Fibroblast of villous mesenchyme (primary cell): ENCODE measurements around the gene XIRP2. TPM values are rescaled to one million over a fixed set of nuclear protein-coding genes. Genes with fewer than 3 reads are reported as not detected.

Source experiments
- DNase-seq: peaks from one replicate; pipeline ENCODE4 v3.0.0-alpha.2; 2010; ENCODE audit warnings: low read depth
- H3K4me3 ChIP-seq: 2 replicates; pipeline ENCODE4 v1.5.1; 2011; ENCODE audit warnings: low read depth, mild to moderate bottlenecking, low read length
- total RNA-seq: library from RNA; depleted of rRNA; stranded (reverse); fragments of >200 nt; gene quantifications from 2 replicates; pipeline ENCODE4 v1.2.3, GENCODE V29; 2012
- TF ChIP-seq, protein P1 (sequence below): IDR thresholded peaks from 2 replicates; pipeline ENCODE4 v1.5.1; 2012; ENCODE audit warnings: low read depth, mild to moderate bottlenecking, low read length; ENCODE audit not compliant: insufficient read depth

The XIRP2 gene
- total RNA-seq, 1 donor: under 0.01 TPM

- no peak overlapping the region for H3K4me3 ChIP-seq
- TF ChIP-seq, protein P1, sequence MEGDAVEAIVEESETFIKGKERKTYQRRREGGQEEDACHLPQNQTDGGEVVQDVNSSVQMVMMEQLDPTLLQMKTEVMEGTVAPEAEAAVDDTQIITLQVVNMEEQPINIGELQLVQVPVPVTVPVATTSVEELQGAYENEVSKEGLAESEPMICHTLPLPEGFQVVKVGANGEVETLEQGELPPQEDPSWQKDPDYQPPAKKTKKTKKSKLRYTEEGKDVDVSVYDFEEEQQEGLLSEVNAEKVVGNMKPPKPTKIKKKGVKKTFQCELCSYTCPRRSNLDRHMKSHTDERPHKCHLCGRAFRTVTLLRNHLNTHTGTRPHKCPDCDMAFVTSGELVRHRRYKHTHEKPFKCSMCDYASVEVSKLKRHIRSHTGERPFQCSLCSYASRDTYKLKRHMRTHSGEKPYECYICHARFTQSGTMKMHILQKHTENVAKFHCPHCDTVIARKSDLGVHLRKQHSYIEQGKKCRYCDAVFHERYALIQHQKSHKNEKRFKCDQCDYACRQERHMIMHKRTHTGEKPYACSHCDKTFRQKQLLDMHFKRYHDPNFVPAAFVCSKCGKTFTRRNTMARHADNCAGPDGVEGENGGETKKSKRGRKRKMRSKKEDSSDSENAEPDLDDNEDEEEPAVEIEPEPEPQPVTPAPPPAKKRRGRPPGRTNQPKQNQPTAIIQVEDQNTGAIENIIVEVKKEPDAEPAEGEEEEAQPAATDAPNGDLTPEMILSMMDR: no peak
- no peak for DNase-seq
These were observed 38.4 kb downstream of the XIRP2 start for GRCh38 chr2:166926657-166927056.

GRCh38 chr2:166932032-166932431 lies 43.8 kb downstream of the XIRP2 start:
- DNase-seq: no peak
- TF ChIP-seq, protein P1: no peak
- no peak overlapping the region for H3K4me3 ChIP-seq

DNA sequence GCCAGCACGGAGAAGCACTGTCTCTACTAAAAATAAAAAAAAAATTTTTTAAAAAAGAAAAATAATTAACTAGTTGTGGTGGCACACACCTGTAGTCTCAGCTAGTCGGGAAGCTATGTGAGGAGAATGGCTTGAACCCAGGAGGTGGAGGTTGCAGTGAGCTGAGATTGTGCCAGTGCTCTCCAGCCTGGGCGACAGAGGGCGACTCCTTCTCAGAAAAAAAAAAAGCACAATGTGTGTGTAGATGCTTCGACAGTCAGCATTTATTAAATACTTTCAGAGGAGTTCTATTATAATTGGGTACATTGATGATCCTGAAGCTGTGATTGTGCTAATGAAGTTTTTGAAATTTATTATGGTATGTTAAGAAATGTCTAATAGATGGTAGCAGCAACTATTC lies 46.5 kb downstream of the XIRP2 start:
- DNase-seq: no peak
- H3K4me3 ChIP-seq: no peak overlapping the region
- TF ChIP-seq, protein P1: no peak

GRCh38 chr2:166942377-166942776 lies 54.1 kb downstream of the XIRP2 start:
- no peak overlapping the region for H3K4me3 ChIP-seq
- TF ChIP-seq, protein P1: no peak
- no peak for DNase-seq

DNA sequence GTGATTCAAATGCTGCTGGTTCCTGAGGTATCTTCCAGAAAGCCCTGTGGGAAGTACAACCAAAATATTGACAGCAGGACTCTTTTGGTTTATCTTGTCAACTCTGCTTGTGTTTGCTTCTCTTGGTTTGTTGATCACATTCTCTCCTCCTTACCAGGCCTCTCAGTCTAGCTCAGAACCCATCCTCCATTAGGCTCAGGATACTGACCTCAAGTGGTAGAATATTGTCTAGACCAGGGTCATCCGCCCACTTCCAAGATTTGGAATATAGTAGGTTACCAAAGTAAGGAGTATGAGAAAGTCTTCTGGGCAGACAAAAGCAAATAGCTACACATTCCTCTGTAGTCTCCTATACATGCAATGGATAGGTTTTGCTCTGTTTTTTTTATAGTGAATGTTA lies 56.6 kb downstream of the XIRP2 start:
- DNase-seq: no peak
- H3K4me3 ChIP-seq: no peak overlapping the region
- TF ChIP-seq, protein P1: no peak

DNA sequence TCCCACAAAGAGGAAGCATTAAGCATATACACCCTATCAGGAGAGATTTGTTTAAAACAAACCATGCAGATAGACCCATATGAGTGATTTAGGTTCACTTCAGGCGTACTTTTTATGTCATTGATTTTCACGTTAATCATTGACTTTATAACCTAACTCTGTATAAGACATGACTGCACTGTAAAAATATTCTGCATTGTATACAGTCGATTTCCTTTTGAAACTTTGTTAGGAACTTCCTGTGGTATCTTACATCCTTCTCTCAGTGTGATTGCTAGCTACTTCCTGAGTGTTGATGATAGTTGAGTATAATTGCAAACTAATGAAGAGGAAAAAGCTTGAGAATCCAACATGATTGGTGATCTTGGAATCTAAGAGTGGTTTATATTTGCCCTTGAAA lies 69.4 kb downstream of the XIRP2 start:
- TF ChIP-seq, protein P1: no peak
- no peak for DNase-seq
- H3K4me3 ChIP-seq: no peak overlapping the region

GRCh38 chr2:166958986-166959481 lies 70.8 kb downstream of the XIRP2 start:
- no peak for DNase-seq
- H3K4me3 ChIP-seq: no peak overlapping the region
- TF ChIP-seq, protein P1: no peak
